Activated naive CD8-positive, alpha-beta T cell treated with anti-CD3 and anti-CD28 coated beads for 36 hours (primary cell): ENCODE results near the gene STXBP2. TPM values are rescaled to one million over a fixed set of nuclear protein-coding genes. Genes with fewer than 3 reads are reported as not detected.
"Not testable (repeated sequence)": the region's sequence is repeated elsewhere in the genome, so short reads cannot be mapped to it uniquely, and the experiment has no call there.

Source experiments
- DNase-seq: peaks from one replicate; pipeline ENCODE4 v3.0.0; 2021
- H3K27ac Mint-ChIP-seq: one replicate; pipeline ENCODE4 v1.8.0; 2022; ENCODE audit warnings: mild to moderate bottlenecking, moderate library complexity, mixed read lengths
- H3K27me3 Mint-ChIP-seq: one replicate; pipeline ENCODE4 v1.8.0; 2022; ENCODE audit warnings: mild to moderate bottlenecking, mixed read lengths
- H3K36me3 Mint-ChIP-seq: one replicate; pipeline ENCODE4 v1.8.0; 2021; ENCODE audit warnings: mild to moderate bottlenecking, mixed read lengths
- H3K4me1 Mint-ChIP-seq: one replicate; pipeline ENCODE4 v1.8.0; 2021; ENCODE audit warnings: mixed read lengths
- H3K4me3 Mint-ChIP-seq: one replicate; pipeline ENCODE4 v1.8.0; 2022; ENCODE audit warnings: mild to moderate bottlenecking, moderate library complexity, mixed read lengths
- H3K9me3 Mint-ChIP-seq: one replicate; pipeline ENCODE4 v1.8.0; 2022; ENCODE audit warnings: mixed read lengths
- total RNA-seq, 2 experiments: library from RNA; stranded (reverse); gene quantifications; one replicate each; pipeline ENCODE4 v1.2.3, GENCODE V29; 2021

Gene STXBP2
- total RNA-seq, 2 experiments from 2014 or later: 73.3 to 73.5 TPM

DNA sequence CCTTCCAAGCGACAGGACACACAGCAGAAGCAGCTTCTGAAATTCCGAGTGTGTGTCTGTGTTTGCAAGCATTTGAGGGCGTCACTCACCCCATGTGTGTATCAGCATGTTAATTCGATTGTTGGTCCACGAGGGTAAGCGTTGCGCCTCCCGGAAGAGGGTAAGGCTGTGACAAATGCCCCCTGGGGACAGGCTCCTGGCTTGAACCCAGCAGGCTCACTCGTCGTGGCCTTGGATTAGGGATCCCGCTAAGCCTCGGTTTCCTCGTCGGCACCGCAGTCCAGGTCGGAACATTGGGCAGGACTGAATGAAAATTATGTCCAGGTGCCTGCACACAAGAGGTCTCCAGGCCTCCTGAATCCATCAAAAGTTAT, 606 bp upstream of the STXBP2 start:
- Mint-ChIP-seq H3K4me1 (peaks cover 13% of the 10 kb centered on the region), H3K36me3 (peaks cover 6% of the 10 kb centered on the region), H3K9me3 (no peaks in the 10 kb centered on the region), H3K4me3 (peak overlapping the region; percentile 85), H3K27me3 (no peaks in the 10 kb centered on the region), H3K27ac (peak overlapping the region; percentile 82)
- no peak for DNase-seq

DNA sequence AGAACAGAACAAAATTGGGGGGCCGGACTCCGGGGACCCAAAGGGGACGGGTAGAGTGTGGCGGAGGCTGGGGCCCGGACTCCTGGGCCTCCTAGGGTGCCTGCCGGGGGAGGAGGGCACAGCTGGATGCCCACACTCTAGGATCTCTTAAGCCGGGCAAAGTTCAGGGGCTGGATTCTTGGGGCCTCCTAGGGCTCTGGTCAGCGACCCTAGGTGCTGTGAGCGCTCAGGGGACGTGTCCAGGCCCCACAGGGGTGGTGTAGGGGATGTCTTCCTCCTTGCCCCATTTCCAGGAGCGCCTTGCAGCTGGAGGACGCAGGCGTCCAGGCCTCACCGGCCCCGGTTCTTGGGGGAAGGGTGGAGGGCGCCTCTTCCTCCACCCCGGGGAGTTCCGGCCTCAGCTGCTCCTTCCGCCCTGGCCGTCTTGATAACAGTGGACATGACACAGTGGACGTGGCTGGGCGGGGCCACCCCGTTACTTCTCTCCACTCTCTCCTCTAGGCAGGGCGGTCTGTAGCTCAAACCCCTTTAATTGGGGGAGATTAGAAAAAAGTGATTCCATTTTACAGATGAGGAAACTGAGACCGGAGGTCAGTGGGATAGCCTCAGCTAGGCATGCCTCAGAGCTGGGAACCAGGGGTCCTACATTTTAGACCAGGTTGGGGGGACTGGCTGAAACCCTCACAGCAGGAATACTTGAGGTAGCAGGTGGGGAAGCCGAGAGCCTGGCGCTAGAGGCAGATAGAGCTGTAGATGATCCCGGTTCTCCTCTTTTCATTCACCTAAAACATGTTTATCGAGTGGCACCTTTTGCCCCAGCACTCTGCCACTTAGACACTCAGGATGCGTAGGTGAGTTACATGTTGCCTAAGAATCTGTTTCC, 705 bp downstream of the STXBP2 start:
- peak overlapping the region; percentile 82 for H3K27ac Mint-ChIP-seq
- DNase-seq: no peak

DNA sequence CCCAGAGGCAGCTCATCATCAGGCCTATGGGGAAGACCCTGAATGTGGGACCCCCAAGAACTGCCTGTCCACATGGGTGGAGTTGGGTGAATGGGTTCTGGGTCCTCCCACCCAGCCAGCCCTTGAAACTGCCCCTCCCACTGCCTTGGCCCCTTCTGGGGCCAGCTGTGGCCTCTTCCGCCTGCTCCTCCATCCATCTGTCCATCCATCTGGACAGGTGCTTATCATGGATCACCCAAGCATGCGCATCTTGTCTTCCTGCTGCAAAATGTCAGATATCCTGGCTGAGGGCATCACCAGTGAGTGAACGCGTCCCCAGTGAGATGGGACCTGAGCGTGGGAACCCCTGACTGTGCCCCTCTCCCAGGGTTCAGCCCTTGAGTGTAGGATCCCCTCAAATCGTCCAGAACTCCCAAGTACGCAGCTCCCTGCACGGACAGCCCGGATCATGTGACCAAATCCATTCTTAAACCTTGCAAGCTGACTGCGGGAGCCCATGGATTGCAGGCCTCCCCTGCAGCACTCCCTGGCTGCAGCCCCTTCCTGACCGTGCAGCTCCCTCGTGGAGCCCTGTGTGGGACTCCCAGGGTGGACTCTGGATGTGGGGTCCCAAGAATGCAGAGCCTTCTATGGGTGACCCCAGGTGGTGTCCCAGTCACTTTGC, 2.0 kb downstream of the STXBP2 start:
- Mint-ChIP-seq H3K36me3 (peaks cover 11% of the 10 kb centered on the region), H3K9me3 (no peaks in the 10 kb centered on the region), H3K4me3 (no peak overlapping the region), H3K27me3 (no peaks in the 10 kb centered on the region), H3K27ac (no peak overlapping the region), H3K4me1 (peaks cover 10% of the 10 kb centered on the region)
- DNase-seq: no peak

More for the DNA sequence above, 705 bp downstream of the STXBP2 start:
- Mint-ChIP-seq H3K9me3 (no peaks in the 10 kb centered on the region), H3K36me3 (peaks cover 6% of the 10 kb centered on the region), H3K4me3 (peak overlapping the region; percentile 85), H3K4me1 (peaks cover 9% of the 10 kb centered on the region), H3K27me3 (no peaks in the 10 kb centered on the region)

DNA sequence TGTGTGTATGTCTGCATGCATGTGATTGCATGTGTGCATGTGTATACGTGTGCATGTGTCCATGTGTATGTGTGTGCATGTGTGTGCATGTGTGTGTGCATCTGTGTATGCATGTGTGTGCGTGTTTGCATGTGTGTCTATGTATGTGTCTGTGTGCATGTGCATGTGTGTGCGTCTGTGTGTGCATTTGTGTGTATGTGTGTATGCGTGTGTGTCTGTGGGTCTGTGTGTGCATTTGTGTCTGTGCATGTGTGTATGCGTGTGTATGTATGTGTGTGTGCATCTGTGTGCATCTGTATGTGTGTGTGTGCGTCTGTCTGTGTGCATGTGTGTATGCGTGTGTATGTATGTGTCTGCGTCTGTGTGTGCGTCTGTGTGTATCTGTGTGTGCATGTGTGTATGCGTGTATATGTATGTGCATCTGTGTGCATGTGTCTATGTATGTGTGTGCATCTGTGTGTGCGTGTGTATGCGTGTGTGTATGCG, 3.0 kb downstream of the STXBP2 start:
- peaks cover 10% of the 10 kb centered on the region for H3K4me1 Mint-ChIP-seq
- H3K27me3 Mint-ChIP-seq: no peaks in the 10 kb centered on the region
- no peak for DNase-seq
- H3K9me3 Mint-ChIP-seq: no peaks in the 10 kb centered on the region
- no peak overlapping the region for H3K4me3 Mint-ChIP-seq
- no peak overlapping the region for H3K27ac Mint-ChIP-seq
- peaks cover 11% of the 10 kb centered on the region for H3K36me3 Mint-ChIP-seq

DNA sequence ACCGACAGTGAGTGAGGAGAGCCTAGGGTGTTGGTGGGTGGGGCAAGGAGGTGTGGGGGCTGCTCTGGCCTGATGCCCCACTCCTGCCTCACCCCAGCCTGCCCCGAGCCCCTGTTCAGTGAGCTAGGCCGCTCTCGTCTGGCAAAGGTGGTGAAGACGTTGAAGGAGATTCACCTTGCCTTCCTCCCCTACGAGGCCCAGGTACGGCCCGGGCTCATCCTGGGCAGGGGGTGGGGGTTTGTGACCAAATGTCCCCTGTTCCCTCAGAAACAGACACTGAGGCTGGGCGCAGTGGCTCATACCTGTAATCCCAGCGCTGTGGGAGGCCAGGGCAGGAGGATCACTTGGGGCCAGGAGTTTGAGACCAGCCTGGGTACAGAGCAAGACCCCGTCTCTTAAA, 3.9 kb downstream of the STXBP2 start:
- Mint-ChIP-seq H3K4me1 (peaks cover 10% of the 10 kb centered on the region), H3K9me3 (no peaks in the 10 kb centered on the region), H3K27me3 (no peaks in the 10 kb centered on the region), H3K27ac (no peak overlapping the region), H3K36me3 (peaks cover 11% of the 10 kb centered on the region), H3K4me3 (no peak overlapping the region)
- no peak for DNase-seq

DNA sequence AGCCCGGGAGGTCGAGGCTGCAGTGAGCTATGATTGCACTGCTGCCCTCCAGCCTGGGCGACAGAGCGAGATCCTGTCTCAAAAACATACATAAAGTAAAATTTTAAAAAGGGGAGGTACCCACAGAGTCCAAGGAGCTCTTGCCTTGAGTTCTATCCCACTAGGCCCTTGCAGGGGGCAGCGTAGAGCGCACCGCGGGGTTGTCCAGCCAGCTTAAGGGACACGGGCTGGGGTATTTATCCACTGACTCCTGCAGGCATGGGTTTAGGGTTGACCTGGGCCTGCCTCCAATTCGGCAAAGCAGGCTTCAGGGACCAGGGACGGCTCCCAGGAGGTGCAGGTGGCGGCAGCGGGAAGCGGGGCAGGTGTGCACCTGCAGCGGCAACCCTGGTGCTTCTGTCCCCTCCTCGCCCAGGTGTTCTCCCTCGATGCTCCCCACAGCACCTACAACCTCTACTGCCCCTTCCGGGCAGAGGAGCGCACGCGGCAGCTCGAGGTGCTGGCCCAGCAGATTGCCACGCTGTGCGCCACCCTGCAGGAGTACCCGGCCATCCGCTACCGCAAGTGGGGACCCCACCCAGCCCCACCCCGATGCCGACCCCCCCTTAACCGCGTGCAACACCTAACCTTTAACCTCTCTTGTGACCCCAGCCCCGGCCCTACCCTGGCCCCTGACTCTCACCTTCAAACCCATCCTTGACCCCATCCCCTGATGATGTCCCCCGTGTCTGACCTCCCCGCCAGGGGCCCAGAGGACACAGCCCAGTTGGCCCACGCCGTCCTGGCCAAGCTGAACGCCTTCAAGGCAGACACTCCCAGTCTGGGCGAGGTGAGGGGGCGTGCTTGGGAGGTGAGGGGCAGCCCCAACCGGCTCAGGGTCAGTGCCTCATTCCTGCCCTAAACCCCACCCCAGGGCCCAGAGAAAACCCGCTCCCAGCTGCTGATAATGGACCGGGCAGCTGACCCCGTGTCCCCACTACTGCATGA, 4.7 kb downstream of the STXBP2 start:
- Mint-ChIP-seq H3K27me3 (no peaks in the 10 kb centered on the region), H3K36me3 (peaks cover 11% of the 10 kb centered on the region), H3K4me1 (peaks cover 10% of the 10 kb centered on the region), H3K9me3 (no peaks in the 10 kb centered on the region), H3K27ac (no peak overlapping the region), H3K4me3 (no peak overlapping the region)
- DNase-seq: no peak

DNA sequence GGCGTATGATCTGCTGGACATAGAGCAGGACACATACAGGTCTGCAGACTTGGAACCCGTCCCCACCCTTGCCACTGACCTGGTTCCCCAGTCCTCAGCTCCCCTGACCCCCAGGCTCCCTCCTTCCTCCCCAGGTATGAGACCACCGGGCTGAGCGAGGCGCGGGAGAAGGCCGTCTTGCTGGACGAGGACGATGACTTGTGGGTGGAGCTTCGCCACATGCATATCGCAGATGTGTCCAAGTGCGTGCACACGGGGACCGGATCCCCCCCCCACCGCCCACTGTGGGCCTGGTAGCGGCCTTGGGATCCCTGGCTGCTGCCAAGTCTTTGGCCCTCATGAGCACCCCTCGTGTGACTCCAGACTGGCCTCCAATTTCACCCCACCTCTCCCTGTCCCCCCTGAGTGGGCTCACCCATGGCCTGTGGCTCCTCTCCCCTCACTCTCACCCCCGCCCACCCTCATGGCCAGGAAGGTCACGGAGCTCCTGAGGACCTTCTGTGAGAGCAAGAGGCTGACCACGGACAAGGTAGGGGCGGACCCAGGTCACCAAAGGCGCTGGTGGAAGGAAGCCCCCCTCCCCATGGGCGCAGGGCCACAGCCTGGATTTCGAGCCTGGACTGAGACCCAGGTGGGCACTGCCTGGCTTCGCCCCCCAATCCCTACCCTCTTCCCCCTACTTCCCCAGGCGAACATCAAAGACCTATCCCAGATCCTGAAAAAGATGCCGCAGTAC, 5.6 kb downstream of the STXBP2 start:
- no peak for DNase-seq
- H3K4me1 Mint-ChIP-seq: peaks cover 8% of the 10 kb centered on the region
- H3K4me3 Mint-ChIP-seq: no peak overlapping the region
- peaks cover 11% of the 10 kb centered on the region for H3K36me3 Mint-ChIP-seq
- no peaks in the 10 kb centered on the region for H3K9me3 Mint-ChIP-seq
- H3K27ac Mint-ChIP-seq: no peak overlapping the region
- H3K27me3 Mint-ChIP-seq: no peaks in the 10 kb centered on the region

DNA sequence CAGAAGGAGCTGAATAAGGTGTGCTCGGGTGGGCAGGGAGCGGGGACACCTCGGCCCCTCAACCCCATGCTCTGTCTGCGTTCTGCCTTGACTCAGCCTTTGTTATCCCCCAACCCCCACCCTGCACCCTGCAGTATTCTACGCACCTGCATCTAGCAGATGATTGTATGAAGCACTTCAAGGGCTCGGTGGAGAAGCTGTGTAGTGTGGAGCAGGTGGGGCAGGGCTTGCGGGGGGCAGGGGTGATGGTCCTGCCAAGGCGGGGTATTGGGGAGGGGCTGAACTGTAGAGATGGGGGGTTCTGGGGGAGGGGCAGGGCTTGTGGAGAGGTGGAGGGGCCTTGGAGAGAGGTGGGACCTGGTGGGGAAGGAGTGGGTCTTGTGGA, 6.1 kb downstream of the STXBP2 start:
- Mint-ChIP-seq H3K4me3 (no peak overlapping the region), H3K36me3 (peaks cover 11% of the 10 kb centered on the region), H3K27ac (no peak overlapping the region), H3K4me1 (peaks cover 5% of the 10 kb centered on the region), H3K27me3 (no peaks in the 10 kb centered on the region), H3K9me3 (no peaks in the 10 kb centered on the region)
- no peak for DNase-seq

DNA sequence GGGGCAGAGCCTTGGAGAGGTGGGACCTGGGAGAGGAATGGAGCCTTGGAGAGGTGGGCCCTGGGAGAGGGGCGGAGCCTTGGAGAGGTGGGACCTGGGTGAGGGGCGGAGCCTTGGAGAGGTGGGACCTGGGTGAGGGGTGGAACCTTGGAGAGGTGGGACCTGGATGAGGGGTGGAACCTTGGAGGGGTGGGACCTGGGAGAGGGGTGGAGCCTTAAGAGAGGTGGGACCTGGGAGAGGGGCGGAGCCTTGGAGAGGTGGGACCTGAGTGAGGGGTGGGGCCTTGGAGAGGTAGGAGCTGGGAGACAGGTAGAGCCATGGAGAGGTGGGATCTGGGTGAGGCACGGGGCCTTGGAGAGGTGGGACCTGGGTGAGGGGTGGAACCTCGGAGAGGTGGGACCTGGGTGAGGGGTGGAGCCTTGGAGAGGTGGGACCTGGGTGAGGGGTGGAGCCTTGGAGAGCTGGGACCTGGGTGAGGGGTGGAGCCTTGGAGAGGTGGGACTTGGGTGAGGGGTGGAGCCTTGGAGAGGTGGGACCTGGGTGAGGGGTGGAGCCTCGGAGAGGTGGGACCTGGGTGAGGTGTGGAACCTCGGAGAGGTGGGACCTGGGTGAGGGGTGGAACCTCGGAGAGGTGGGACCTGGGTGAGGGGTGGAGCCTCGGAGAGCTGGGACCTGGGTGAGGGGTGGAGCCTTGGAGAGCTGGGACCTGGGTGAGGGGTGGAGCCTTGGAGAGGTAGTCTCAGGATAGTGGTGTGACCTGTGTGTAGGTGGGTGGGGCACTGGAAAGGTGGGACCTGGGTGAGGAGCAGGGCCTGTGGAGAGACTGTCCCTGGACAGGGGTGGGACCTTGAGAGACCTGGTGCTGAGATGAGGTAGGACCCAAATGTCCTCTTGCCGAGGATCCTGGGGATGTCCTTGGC, 7.0 kb downstream of the STXBP2 start:
- H3K27ac Mint-ChIP-seq, H3K4me1 Mint-ChIP-seq, H3K9me3 Mint-ChIP-seq, H3K4me3 Mint-ChIP-seq, H3K27me3 Mint-ChIP-seq: not testable (repeated sequence)
- peaks cover 11% of the 10 kb centered on the region for H3K36me3 Mint-ChIP-seq
- peak; percentile 35 for DNase-seq

DNA sequence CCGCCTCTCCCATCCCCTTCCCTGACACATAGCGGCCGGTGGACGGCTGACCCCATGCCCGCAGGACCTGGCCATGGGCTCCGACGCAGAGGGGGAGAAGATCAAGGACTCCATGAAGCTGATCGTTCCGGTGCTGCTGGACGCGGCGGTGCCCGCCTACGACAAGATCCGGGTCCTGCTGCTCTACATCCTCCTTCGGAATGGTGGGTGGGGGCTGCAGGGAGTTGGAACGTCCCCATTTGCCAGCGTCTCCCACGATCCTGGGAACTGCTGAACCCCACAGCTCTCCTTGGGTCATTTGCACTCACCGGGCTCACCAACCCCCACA, 7.6 kb downstream of the STXBP2 start:
- Mint-ChIP-seq H3K4me3 (no peak overlapping the region), H3K27me3 (no peaks in the 10 kb centered on the region), H3K27ac (no peak overlapping the region), H3K36me3 (peaks cover 11% of the 10 kb centered on the region), H3K4me1 (peaks cover 5% of the 10 kb centered on the region), H3K9me3 (no peaks in the 10 kb centered on the region)
- no peak for DNase-seq

DNA sequence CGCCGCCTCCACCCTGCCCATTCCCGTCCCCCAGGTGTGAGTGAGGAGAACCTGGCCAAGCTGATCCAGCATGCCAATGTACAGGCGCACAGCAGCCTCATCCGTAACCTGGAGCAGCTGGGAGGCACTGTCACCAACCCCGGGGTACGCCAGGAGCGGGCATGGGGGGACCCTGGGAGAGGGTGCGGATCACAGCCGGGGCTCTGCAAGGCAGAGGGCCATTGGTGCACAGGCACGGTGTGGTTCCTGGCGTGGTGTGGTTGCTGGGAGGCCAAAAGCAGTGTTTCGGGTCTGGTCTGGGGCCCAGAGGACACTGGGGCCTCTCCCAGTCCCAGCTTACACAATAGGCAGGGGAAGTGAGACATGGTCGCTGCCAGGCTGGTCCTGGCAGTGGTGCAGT, 8.3 kb downstream of the STXBP2 start:
- Mint-ChIP-seq H3K27ac (no peak overlapping the region), H3K27me3 (no peaks in the 10 kb centered on the region), H3K4me3 (no peak overlapping the region), H3K4me1 (peaks cover 2% of the 10 kb centered on the region), H3K9me3 (no peaks in the 10 kb centered on the region), H3K36me3 (peaks cover 4% of the 10 kb centered on the region)
- DNase-seq: no peak

DNA sequence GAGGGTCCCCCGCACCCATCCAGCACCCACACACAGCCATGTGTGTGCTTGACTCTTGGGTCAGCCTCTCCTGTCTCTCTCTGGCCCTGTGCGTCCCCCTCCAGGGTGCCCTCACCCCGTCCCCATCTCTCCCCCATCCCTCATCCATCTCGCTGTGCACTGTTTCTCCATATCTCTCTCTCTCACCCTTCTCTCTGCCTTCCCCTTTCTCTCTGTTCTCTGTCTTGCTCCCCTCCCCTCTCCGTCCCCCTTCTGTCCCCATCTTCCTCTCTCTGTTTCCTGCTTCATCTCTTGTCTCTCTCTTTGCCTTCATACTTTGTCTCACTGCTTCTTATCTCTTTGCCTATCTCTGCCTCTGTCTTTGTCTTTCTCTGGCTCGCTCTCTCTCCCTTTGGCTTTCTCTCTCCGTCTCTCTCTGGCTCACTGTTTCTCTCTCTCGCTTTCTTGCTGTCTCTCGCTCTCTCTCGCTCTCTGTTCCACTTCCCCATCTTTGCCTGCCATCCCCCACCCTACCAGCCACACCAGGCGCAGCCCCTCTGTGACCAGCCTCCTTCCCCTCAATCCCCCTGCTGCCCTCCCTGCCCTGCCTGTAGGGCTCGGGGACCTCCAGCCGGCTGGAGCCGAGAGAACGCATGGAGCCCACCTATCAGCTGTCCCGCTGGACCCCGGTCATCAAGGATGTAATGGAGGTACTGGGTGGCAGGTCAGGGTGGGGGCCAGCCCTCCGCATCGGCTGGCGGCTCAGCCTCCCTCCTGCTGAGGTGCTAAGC, 8.9 kb downstream of the STXBP2 start:
- Mint-ChIP-seq H3K27me3 (no peaks in the 10 kb centered on the region), H3K4me3 (no peak overlapping the region), H3K4me1 (peaks cover 2% of the 10 kb centered on the region), H3K36me3 (peaks cover 4% of the 10 kb centered on the region), H3K27ac (no peak overlapping the region), H3K9me3 (no peaks in the 10 kb centered on the region)
- no peak for DNase-seq

DNA sequence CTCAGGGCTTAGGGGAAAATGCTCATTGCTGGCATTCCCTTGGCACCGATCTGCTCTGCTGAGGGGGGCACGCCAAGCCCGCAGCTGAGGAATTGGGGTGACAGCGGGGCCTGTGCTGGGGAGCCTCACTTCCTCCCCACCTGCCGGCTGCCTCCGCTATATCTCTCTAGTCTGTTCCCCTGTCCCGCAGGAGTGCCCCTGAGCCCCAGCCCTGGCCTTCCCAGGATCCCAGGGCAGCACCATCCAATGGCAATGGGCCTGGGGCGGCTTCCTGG, 9.5 kb downstream of the STXBP2 start:
- no peaks in the 10 kb centered on the region for H3K9me3 Mint-ChIP-seq
- no peak overlapping the region for H3K4me3 Mint-ChIP-seq
- H3K27ac Mint-ChIP-seq: no peak overlapping the region
- no peak for DNase-seq
- H3K27me3 Mint-ChIP-seq: no peaks in the 10 kb centered on the region
- peaks cover 2% of the 10 kb centered on the region for H3K4me1 Mint-ChIP-seq
- peaks cover 4% of the 10 kb centered on the region for H3K36me3 Mint-ChIP-seq
